ENCODE results near the gene ALMS1.

ALMS1 gene

DNA sequence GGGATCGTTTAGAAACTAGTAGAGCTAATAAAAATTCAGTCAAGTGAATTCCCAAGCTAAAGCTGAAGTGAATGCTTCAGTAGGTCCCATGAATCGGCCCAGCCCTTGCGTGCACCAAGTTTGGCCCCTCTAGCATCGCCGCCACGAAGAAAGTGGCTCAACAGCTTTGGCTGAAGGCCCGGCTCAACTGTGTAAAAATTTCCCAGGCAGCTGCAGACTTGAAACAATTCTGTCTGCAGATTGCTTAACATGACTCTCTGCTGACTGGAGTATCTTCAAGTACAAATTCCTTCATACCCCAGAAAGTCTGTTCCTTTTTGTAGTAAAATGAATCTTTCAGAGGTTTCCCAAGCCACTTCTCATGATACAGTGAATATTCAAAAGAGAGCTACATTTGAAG lies 32.7 kb downstream of the ALMS1 start:
- no peak overlapping the region for H3K4me3 ChIP-seq (ENCODE audit: low read depth, low read length)
- TF ChIP-seq, protein P1, sequence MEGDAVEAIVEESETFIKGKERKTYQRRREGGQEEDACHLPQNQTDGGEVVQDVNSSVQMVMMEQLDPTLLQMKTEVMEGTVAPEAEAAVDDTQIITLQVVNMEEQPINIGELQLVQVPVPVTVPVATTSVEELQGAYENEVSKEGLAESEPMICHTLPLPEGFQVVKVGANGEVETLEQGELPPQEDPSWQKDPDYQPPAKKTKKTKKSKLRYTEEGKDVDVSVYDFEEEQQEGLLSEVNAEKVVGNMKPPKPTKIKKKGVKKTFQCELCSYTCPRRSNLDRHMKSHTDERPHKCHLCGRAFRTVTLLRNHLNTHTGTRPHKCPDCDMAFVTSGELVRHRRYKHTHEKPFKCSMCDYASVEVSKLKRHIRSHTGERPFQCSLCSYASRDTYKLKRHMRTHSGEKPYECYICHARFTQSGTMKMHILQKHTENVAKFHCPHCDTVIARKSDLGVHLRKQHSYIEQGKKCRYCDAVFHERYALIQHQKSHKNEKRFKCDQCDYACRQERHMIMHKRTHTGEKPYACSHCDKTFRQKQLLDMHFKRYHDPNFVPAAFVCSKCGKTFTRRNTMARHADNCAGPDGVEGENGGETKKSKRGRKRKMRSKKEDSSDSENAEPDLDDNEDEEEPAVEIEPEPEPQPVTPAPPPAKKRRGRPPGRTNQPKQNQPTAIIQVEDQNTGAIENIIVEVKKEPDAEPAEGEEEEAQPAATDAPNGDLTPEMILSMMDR (IDR thresholded peaks at IDR 0.05; ENCODE audit: borderline replicate concordance, insufficient read depth, low read depth, low read length): no peak

DNA sequence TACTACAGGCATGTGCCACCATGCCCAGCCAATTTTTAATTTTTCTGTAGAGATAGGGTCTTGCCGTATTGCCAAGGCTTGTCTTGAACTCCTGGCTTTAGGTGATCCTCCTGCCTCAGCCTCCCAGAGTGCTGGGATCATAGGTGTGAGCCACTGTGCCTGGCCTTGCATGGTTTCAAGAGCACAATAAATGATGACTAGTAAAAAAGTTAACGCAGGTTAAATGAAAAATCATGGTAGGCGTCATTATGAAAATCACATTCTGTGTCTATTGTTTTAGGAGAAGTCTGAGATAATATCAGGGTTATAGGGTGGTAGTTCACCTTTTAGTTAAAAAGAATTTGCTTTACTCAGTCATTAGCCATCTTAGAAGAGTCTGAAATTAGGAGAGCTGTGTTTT lies 38.3 kb downstream of the ALMS1 start:
- TF ChIP-seq, protein P1 (IDR thresholded peaks at IDR 0.05; ENCODE audit: borderline replicate concordance, insufficient read depth, low read depth, low read length): no peak
- H3K4me3 ChIP-seq (ENCODE audit: low read depth, low read length): no peak overlapping the region

DNA sequence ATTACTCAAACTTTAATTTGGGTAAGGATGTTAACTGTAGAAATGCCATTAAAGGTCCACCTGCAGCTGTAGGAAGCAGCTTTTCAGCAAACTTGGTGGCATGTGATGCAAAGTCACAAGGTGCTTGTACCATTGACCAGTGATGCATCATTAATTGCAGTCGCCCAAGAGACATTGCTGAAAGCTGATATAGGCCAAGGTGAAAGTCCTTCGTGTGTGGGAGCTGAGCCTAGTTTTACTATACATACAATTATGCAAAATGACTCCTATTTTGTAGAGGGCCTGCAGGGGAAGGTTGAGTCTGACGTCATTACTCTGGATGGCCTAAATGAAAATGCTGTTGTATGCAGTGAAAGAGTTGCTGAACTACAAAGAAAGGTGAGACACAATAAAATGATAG lies 40.5 kb downstream of the ALMS1 start:
- TF ChIP-seq, protein P1 (IDR thresholded peaks at IDR 0.05; ENCODE audit: borderline replicate concordance, insufficient read depth, low read depth, low read length): no peak

DNA sequence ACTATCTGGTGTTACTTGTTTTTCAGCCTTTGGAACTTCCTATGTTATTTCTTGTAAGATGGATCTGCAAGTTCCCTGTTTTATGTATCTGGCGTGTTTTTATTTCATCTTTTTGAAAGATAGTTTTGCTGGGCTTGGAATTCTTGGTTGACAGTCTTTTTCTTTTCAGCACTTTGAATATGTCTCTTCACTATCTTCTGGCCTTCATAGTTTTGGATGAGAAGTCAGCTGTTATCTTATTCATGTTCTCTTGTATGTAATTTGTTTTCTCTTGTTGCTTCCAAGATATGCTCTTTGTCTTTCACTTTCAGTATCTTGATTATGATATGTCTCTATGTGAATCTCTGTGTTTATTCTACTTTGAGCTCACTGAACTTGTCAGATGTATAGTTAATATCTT lies 50.4 kb downstream of the ALMS1 start:
- TF ChIP-seq, protein P1 (IDR thresholded peaks at IDR 0.05; ENCODE audit: borderline replicate concordance, insufficient read depth, low read depth, low read length): no peak
- H3K4me3 ChIP-seq (ENCODE audit: low read depth, low read length): no peak overlapping the region

More for the DNA sequence above, 40.5 kb downstream of the ALMS1 start:
- H3K4me3 ChIP-seq (ENCODE audit: low read depth, low read length): no peak overlapping the region

DNA sequence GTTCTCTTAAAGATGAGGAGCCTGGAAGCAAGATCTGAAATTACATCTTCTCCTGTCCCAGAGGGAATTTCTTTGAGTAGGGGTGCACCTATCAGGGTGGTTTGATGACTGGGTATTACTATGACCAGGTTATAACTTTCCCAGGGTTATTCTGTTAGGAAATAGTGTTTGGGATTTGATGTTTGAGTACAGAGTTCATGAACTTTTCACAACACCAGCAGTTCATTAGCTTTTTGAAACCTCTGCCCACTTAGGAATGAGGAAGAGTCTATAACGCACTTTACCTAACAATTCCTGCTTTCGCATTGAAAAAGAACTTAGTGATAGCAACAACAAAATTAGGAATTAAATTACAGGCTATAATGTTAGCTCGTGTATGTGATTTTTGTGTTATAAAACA lies 58.6 kb downstream of the ALMS1 start:
- TF ChIP-seq, protein P1 (IDR thresholded peaks at IDR 0.05; ENCODE audit: borderline replicate concordance, insufficient read depth, low read depth, low read length): no peak
- H3K4me3 ChIP-seq (ENCODE audit: low read depth, low read length): no peak overlapping the region

DNA sequence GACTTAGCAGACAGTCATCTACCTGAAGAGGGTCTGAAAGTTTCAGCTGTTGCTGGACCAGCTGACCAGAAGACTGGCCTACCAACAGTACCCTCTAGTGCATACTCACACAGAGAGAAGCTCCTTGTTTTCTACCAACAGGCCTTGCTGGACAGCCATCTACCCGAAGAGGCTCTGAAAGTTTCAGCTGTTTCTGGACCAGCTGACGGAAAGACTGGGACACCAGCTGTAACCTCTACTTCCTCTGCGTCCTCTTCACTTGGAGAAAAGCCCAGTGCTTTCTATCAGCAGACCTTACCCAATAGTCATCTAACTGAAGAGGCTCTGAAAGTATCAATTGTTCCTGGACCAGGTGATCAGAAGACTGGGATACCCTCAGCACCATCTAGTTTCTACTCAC lies 63.2 kb downstream of the ALMS1 start:
- TF ChIP-seq, protein P1 (IDR thresholded peaks at IDR 0.05; ENCODE audit: borderline replicate concordance, insufficient read depth, low read depth, low read length): no peak
- H3K4me3 ChIP-seq (ENCODE audit: low read depth, low read length): no peak overlapping the region

DNA sequence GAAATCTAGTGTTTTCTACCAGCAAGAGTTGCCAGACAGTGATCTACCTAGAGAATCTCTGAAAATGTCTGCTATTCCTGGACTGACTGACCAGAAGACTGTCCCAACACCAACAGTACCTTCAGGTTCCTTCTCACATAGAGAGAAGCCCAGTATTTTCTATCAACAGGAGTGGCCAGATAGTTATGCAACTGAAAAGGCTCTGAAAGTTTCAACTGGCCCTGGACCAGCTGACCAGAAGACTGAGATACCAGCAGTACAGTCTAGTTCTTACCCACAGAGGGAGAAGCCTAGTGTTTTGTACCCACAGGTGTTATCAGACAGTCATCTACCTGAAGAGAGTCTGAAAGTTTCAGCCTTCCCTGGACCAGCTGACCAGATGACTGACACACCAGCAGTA lies 63.8 kb downstream of the ALMS1 start:
- TF ChIP-seq, protein P1 (IDR thresholded peaks at IDR 0.05; ENCODE audit: borderline replicate concordance, insufficient read depth, low read depth, low read length): no peak
- H3K4me3 ChIP-seq (ENCODE audit: low read depth, low read length): no peak overlapping the region

Data from GM12875 (cell line).